ENCODE measurements around the gene CAMSAP2. TPM values are rescaled to one million over a fixed set of nuclear protein-coding genes. Genes with fewer than 3 reads are reported as not detected.

Gene CAMSAP2
- polyA plus RNA-seq, 1 donor (not counting 4 experiments of a cell fraction or from before 2014, with no cell fraction given): 47.8 TPM

- Histone ChIP-seq H3K27ac (ENCODE audit: control insufficient read depth, insufficient read depth, low read length) (no peak overlapping the region), H2AFZ (ENCODE audit: control insufficient read depth, low read length) (no peak overlapping the region), H3K4me3 (ENCODE audit: control insufficient read depth in 2 of 3, extremely low read depth in 1 of 3, insufficient read depth in 2 of 3, low read depth in 1 of 3, low read length in 3 of 3) (no peak overlapping the region), H3K9ac (ENCODE audit: control insufficient read depth, extremely low read depth, insufficient read depth, low read length) (no peak overlapping the region), H3K4me2 (ENCODE audit: control insufficient read depth, extremely low read depth, insufficient read depth, low read depth, low read length) (no peak overlapping the region), H3K9me3 (ENCODE audit: control insufficient read depth, low read depth, low read length) (no peaks in the 10 kb centered on the region), H3K36me3 (ENCODE audit: control insufficient read depth in 2 of 2, extremely low read depth in 1 of 2, insufficient read depth in 2 of 2, low read length in 2 of 2) (peaks cover 20 to 28% of the 10 kb centered on the region in 2 experiments), H3K4me1 (ENCODE audit: control insufficient read depth, extremely low read depth, insufficient read depth, low read length) (no peaks in the 10 kb centered on the region), H3K27me3 (ENCODE audit: control insufficient read depth, extremely low read depth, insufficient read depth, low read length) (no peaks in the 10 kb centered on the region), H3K79me2 (ENCODE audit: control insufficient read depth, insufficient read depth, low read length) (no peaks in the 10 kb centered on the region), H4K20me1 (ENCODE audit: control insufficient read depth, extremely low read depth, insufficient read depth, low read length) (no peaks in the 10 kb centered on the region), H3K9me1 (ENCODE audit: control insufficient read depth, extremely low read depth, insufficient read depth, low read length) (no peaks in the 10 kb centered on the region)
- TF ChIP-seq CTCF (optimal IDR thresholded peaks at IDR 0.05 in 1 of 3, IDR thresholded peaks at IDR 0.05 in 1 of 3, conservative IDR thresholded peaks at IDR 0.05 in 1 of 3; ENCODE audit: extremely low read depth in 1 of 3, insufficient read depth in 2 of 3, low read length in 3 of 3) (no peak), EZH2 (IDR thresholded peaks at IDR 0.05; ENCODE audit: low read length) (no peak)
- no peak for DNase-seq (ENCODE audit: low read depth, low spot score)
- no peak for FAIRE-seq
- dilution Hi-C loops (cut with MboI; ENCODE audit: extremely low pct_ligation_motif_present, low sequenced_read_pairs): no loop called here
These were observed 118.1 kb downstream of the CAMSAP2 start for GRCh38 chr1:200856716-200857357.

GRCh38 chr1:200857804-200858203, 119.1 kb downstream of the CAMSAP2 start:
- Histone ChIP-seq H3K4me2 (ENCODE audit: control insufficient read depth, extremely low read depth, insufficient read depth, low read depth, low read length) (no peak overlapping the region), H3K9me1 (ENCODE audit: control insufficient read depth, extremely low read depth, insufficient read depth, low read length) (no peaks in the 10 kb centered on the region), H3K9ac (ENCODE audit: control insufficient read depth, extremely low read depth, insufficient read depth, low read length) (no peak overlapping the region), H3K4me3 (ENCODE audit: control insufficient read depth in 2 of 3, extremely low read depth in 1 of 3, insufficient read depth in 2 of 3, low read depth in 1 of 3, low read length in 3 of 3) (no peak overlapping the region), H3K4me1 (ENCODE audit: control insufficient read depth, extremely low read depth, insufficient read depth, low read length) (no peaks in the 10 kb centered on the region), H3K27me3 (ENCODE audit: control insufficient read depth, extremely low read depth, insufficient read depth, low read length) (no peaks in the 10 kb centered on the region), H3K36me3 (ENCODE audit: control insufficient read depth in 2 of 2, extremely low read depth in 1 of 2, insufficient read depth in 2 of 2, low read length in 2 of 2) (peaks cover 17 to 22% of the 10 kb centered on the region in 2 experiments), H3K27ac (ENCODE audit: control insufficient read depth, insufficient read depth, low read length) (no peak overlapping the region), H3K79me2 (ENCODE audit: control insufficient read depth, insufficient read depth, low read length) (no peaks in the 10 kb centered on the region), H3K9me3 (ENCODE audit: control insufficient read depth, low read depth, low read length) (no peaks in the 10 kb centered on the region), H2AFZ (ENCODE audit: control insufficient read depth, low read length) (no peak overlapping the region), H4K20me1 (ENCODE audit: control insufficient read depth, extremely low read depth, insufficient read depth, low read length) (no peaks in the 10 kb centered on the region)
- no peak for DNase-seq (ENCODE audit: low read depth, low spot score)
- dilution Hi-C loops (cut with MboI; ENCODE audit: extremely low pct_ligation_motif_present, low sequenced_read_pairs): no loop called here
- no peak for FAIRE-seq
- TF ChIP-seq EZH2 (IDR thresholded peaks at IDR 0.05; ENCODE audit: low read length): no peak
- no peak for TF ChIP-seq CTCF (optimal IDR thresholded peaks at IDR 0.05 in 1 of 3, IDR thresholded peaks at IDR 0.05 in 1 of 3, conservative IDR thresholded peaks at IDR 0.05 in 1 of 3; ENCODE audit: extremely low read depth in 1 of 3, insufficient read depth in 2 of 3, low read length in 3 of 3)

All from keratinocyte (primary cell).